SHP77 treated with DMSO at 0.1 percent for 48 hours (cell line): ENCODE measurements around the gene CHCHD6.

Source experiments
- DNase-seq: peaks from one replicate; lab custom pipeline; 2025; lab: John Stamatoyannopoulos, UW

CHCHD6 gene

GRCh38 chr3:126994661-126995245, 290.7 kb downstream of the CHCHD6 start:
- DNase-seq = no peak

GRCh38 chr3:126995254-126995780, 291.3 kb downstream of the CHCHD6 start:
- DNase-seq = no peak

- DNase-seq = no peak
Measured at GRCh38 chr3:126995926-126996512, 292.0 kb downstream of the CHCHD6 start.

- DNase-seq = no peak
Measured at GRCh38 chr3:126996905-126997304, 292.9 kb downstream of the CHCHD6 start.

GRCh38 chr3:126997455-126998038, 293.5 kb downstream of the CHCHD6 start:
- DNase-seq = no peak

GRCh38 chr3:126998320-126998719, 294.3 kb downstream of the CHCHD6 start:
- DNase-seq = no peak

GRCh38 chr3:126998728-126999127, 294.7 kb downstream of the CHCHD6 start:
- no peak for DNase-seq

- no peak for DNase-seq
Measured at GRCh38 chr3:126999383-126999782, 295.3 kb downstream of the CHCHD6 start.

- DNase-seq = no peak
Measured at GRCh38 chr3:127000119-127000518, 296.1 kb downstream of the CHCHD6 start.

- no peak for DNase-seq
Measured at GRCh38 chr3:127000761-127001160, 296.7 kb downstream of the CHCHD6 start.

- DNase-seq = no peak
Measured at GRCh38 chr3:127001486-127002194, 297.6 kb downstream of the CHCHD6 start.

GRCh38 chr3:127002195-127003174, 298.4 kb downstream of the CHCHD6 start:
- no peak for DNase-seq

- DNase-seq = no peak
Measured at GRCh38 chr3:127003175-127003555, 299.1 kb downstream of the CHCHD6 start.

- DNase-seq = no peak
Measured at GRCh38 chr3:127003601-127004280, 299.7 kb downstream of the CHCHD6 start.

- no peak for DNase-seq
Measured at GRCh38 chr3:127004641-127005397, 300.8 kb downstream of the CHCHD6 start.

GRCh38 chr3:127005864-127006500, 301.9 kb downstream of the CHCHD6 start:
- no peak for DNase-seq

- DNase-seq = no peak
Measured at GRCh38 chr3:127006781-127007436, 302.9 kb downstream of the CHCHD6 start.

GRCh38 chr3:127008236-127008635, 304.2 kb downstream of the CHCHD6 start:
- no peak for DNase-seq

- DNase-seq = no peak
Measured at GRCh38 chr3:127009531-127009930, 305.5 kb downstream of the CHCHD6 start.
